ENCODE measurements around the gene RTN4RL2. TPM values are rescaled to one million over a fixed set of nuclear protein-coding genes. Genes with fewer than 3 reads are reported as not detected.

The RTN4RL2 gene
- total and polyA plus RNA-seq, 9 of the 15 experiments (the other 6 are each of a cell fraction or from before 2014, with no cell fraction given), result 0.06 to 1.9 (median 0.34) TPM; not detected in 4

GRCh38 chr11:57424792-57425564 is 35.4 kb upstream of the RTN4RL2 start (continued):
- TF ChIP-seq ESRRA (IDR thresholded peaks at IDR 0.05; ENCODE audit: borderline replicate concordance, low read depth) (peak; percentile 77; the same call in 1 of the 2 replicates), CHAMP1 (IDR thresholded peaks at IDR 0.05) (peak; percentile 85; the same call in 1 of the 2 replicates), FOSL1 (tag; conservative IDR thresholded peaks at IDR 0.05) (peak; percentile 97), HDAC2 (IDR thresholded peaks at IDR 0.05) (peak; percentile 96), EP300 (IDR thresholded peaks at IDR 0.05; ENCODE audit: low read length) (peak; percentile 94), SPI1 (IDR thresholded peaks at IDR 0.05; ENCODE audit: borderline replicate concordance, low read depth, low read length) (peak; percentile 45; the same call in 1 of the 2 replicates), BRD4 (IDR thresholded peaks at IDR 0.05) (no peak), ZBTB12 (CRISPR knock-in tag; IDR thresholded peaks at IDR 0.05) (0 out of 2 replicates have a peak, but pooled peaks have one; percentile 20), ZNF507 (tag; conservative IDR thresholded peaks at IDR 0.05) (no peak), TARDBP (IDR thresholded peaks at IDR 0.05) (peak; percentile 32; the same call in 1 of the 2 replicates), TRIM24 (IDR thresholded peaks at IDR 0.05) (peak; percentile 97), NEUROD1 (IDR thresholded peaks at IDR 0.05; ENCODE audit: borderline replicate concordance, low read depth, low read length, partially characterized antibody) (peak; percentile 85), GATA2 (CRISPR knock-in tag; IDR thresholded peaks at IDR 0.05) (peak; percentile 98), E2F6 (IDR thresholded peaks at IDR 0.05; ENCODE audit: borderline replicate concordance in 1 of 2, extremely low read depth in 1 of 2, insufficient read depth in 1 of 2, insufficient read length in 1 of 2, low read depth in 1 of 2, low read length in 1 of 2, poor library complexity in 1 of 2, severe bottlenecking in 1 of 2) (peak in 1 of 2 experiments; percentile 68), HDAC1 (IDR thresholded peaks at IDR 0.05) (peak; percentile 75 to 98; a peak in 3 of 4 replicates), SUPT5H (IDR thresholded peaks at IDR 0.05) (no peak; the same call in 1 of the 2 replicates), RAD51 (IDR thresholded peaks at IDR 0.05; ENCODE audit: borderline replicate concordance, low read depth) (peak; percentile 73), FOXK2 (conservative IDR thresholded peaks at IDR 0.05 in 1 of 2, IDR thresholded peaks at IDR 0.05 in 1 of 2; ENCODE audit: low read depth in 2 of 2) (peak; percentile 89 to 90)
- TF ChIP-seq, protein P1, sequence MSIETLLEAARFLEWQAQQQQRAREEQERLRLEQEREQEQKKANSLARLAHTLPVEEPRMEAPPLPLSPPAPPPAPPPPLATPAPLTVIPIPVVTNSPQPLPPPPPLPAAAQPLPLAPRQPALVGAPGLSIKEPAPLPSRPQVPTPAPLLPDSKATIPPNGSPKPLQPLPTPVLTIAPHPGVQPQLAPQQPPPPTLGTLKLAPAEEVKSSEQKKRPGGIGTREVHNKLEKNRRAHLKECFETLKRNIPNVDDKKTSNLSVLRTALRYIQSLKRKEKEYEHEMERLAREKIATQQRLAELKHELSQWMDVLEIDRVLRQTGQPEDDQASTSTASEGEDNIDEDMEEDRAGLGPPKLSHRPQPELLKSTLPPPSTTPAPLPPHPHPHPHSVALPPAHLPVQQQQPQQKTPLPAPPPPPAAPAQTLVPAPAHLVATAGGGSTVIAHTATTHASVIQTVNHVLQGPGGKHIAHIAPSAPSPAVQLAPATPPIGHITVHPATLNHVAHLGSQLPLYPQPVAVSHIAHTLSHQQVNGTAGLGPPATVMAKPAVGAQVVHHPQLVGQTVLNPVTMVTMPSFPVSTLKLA (conservative IDR thresholded peaks at IDR 0.05), result peak; percentile 96 to 99
